Right cardiac atrium (tissue), 5 donors: Measurements from ENCODE around the gene WSB2. TPM values are rescaled to one million over a fixed set of nuclear protein-coding genes. Genes with fewer than 3 reads are reported as not detected.
A peak's percentile ranks its signal among the peaks of the same experiment; 100 is the strongest.

Experiments used
- ATAC-seq, 2 donors: fragments of 200-7000 bp; cut with Tn5 transposase; one replicate each; pipeline versions ENCODE4 v1.8.0 to v1.9.1; 2020; ENCODE audit warnings: moderate library complexity in 2 of 2, mild to moderate bottlenecking in 1 of 2
- DNase-seq, 3 donors: peaks; one replicate each; pipeline ENCODE4 v3.0.0-alpha.2; 2020
- H3K27ac ChIP-seq: one replicate; pipeline ENCODE4 v1.5.1; 2013; ENCODE audit warnings: mild to moderate bottlenecking, low read length, control low read depth, moderate library complexity
- H3K27me3 ChIP-seq: one replicate; pipeline ENCODE4 v1.6.1; 2013; ENCODE audit not compliant: control insufficient read depth, insufficient read depth
- H3K4me1 ChIP-seq: one replicate; pipeline ENCODE4 v1.6.1; 2013; ENCODE audit warnings: low read length; ENCODE audit not compliant: control insufficient read depth, insufficient read depth
- H3K4me3 ChIP-seq: one replicate; pipeline ENCODE4 v1.5.1; 2013; ENCODE audit warnings: low read length, control low read depth
- H3K9me3 ChIP-seq: one replicate; pipeline ENCODE4 v1.6.1; 2013; ENCODE audit warnings: low read length; ENCODE audit not compliant: control insufficient read depth
- WGBS: extraction: QIAGEN DNeasy Blood & Tissue Kit; methylation state at CpG from one replicate; pipeline ENCODE4 v1.1.7; 2013; 5-methylcytosine and 5-hydroxymethylcytosine counted together
- intact Hi-C, 4 donors: fragments of 100-400 bp; cut with DNase I; formaldehyde crosslinking; loops; one replicate each; pipeline versions ENCODE4 v1.11.0 to v1.14.0; 2022 to 2023
- long read RNA-seq, 4 donors: library from polyadenylated mRNA; unstranded; transcript quantifications; one replicate each; pipeline ENCODE4 v2.0.0, GENCODE V29; 2020 to 2021
- polyA plus RNA-seq: library from polyadenylated mRNA; stranded (reverse); fragments of 200-250 nt; gene quantifications from one replicate; pipeline ENCODE4 v1.2.3, GENCODE V29; 2013
- total RNA-seq, 4 donors: library from RNA; stranded (reverse); fragmentation: NEBNext Ultra II Directional; extraction: Animal tissue kit (Norgen Biotek cat#: 25700); gene quantifications; one replicate each; pipeline ENCODE4 v1.2.1, GENCODE V29; 2021
- donor health status: healthy with polysubstance abuse.
- donor health status: DM: no; HTN: yes; CAD: no.
- donor health status: DM: no; HTN: no; CAD: no.
- donor health status: DM: no; HTN: yes; CAD: no; lungs with severe emphysema.
- donor health status: DM: yes; HTN: yes; CAD: no.

Gene WSB2
- 10 to 100 TPM; 71.9 to 79.2 (median 72.8) TPM for total RNA-seq
- polyA plus RNA-seq: 40.6 TPM
- long read RNA-seq, donor 1, transcript WSB2-204 (4 exons, 1,008 nt): minor isoform, 6 of 191 reads
- long read RNA-seq, donor 1, transcript WSB2-203 (8 exons, 1,328 nt): minor isoform, 6 of 191 reads
- long read RNA-seq, donor 1, transcript WSB2-201 (9 exons, 2,646 nt): major isoform, 130 of 191 reads
- long read RNA-seq, donor 1, partial matches to known transcripts: 40 of 191 reads
- long read RNA-seq, donor 1, other reads (novel, unspliced or antisense): 8 of 191 reads
- long read RNA-seq, donor 2, transcript WSB2-201 (9 exons, 2,646 nt): major isoform, 39 of 54 reads
- long read RNA-seq, donor 2, partial matches to known transcripts: 12 of 54 reads
- long read RNA-seq, donor 2, other reads (novel, unspliced or antisense): 2 of 54 reads
- long read RNA-seq, donor 3, transcript WSB2-203 (8 exons, 1,328 nt): minor isoform, 7 of 85 reads
- long read RNA-seq, donor 3, transcript WSB2-201 (9 exons, 2,646 nt): major isoform, 16 of 85 reads
- long read RNA-seq, donor 3, partial matches to known transcripts: 55 of 85 reads
- long read RNA-seq, donor 3, other reads (novel, unspliced or antisense): 5 of 85 reads
- long read RNA-seq, donor 4, transcript WSB2-201 (9 exons, 2,646 nt): major isoform, 37 of 65 reads
- long read RNA-seq, donor 4, partial matches to known transcripts: 19 of 65 reads
- long read RNA-seq, donor 4, other reads (novel, unspliced or antisense): 5 of 65 reads

GRCh38 chr12:118061011-118061872 is at the start of gene WSB2:
TSS of gene WSB2 (minus strand) at chr12:118061179. CDS start at chr12:118061048, 131 bp downstream.
- ATAC-seq: peak; percentile 73 to 78
- peak within 1 kb of the TSS; percentile 99 for H3K27ac ChIP-seq
- no peaks in the 10 kb centered on the region for H3K4me1 ChIP-seq
- peak; percentile 85 to 93 (median 93) for DNase-seq
- H3K27me3 ChIP-seq: no peaks in the 10 kb centered on the region
- under 1% methylated on average over 76 of the region's 76 CpGs for WGBS
- intact Hi-C loops: no loop called here
- H3K4me3 ChIP-seq: peak within 1 kb of the TSS; percentile 100
- no peaks in the 10 kb centered on the region for H3K9me3 ChIP-seq

DNA sequence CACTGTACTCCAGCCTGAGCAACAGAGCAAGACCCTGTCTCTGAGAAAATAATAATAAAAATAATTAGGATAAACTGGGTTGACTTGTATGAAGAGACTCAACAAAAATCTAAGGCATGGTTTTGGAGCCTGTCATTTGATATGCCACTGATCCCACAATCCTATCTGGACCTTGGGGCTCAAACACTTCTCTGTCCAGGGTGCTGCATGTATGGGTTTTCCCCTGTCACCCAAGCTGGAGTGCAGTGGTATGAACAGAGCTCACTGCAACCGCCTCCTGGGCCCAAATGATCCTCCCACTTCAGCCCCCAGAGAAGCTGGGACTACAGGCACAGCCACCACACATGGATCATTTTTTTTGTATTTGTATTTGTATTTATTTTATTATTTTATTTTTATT is 48.1 kb upstream of the WSB2 start:
- no peak overlapping the region for H3K4me3 ChIP-seq
- H3K4me1 ChIP-seq: no peaks in the 10 kb centered on the region
- H3K27ac ChIP-seq: no peak overlapping the region
- H3K9me3 ChIP-seq: no peaks in the 10 kb centered on the region
- H3K27me3 ChIP-seq: no peaks in the 10 kb centered on the region
- WGBS: 79% methylated on average over 1 of the region's 1 CpG
- ATAC-seq (no peak), DNase-seq (no peak)
- intact Hi-C loops: no loop called here

GRCh38 chr12:118107694-118108093 is 46.7 kb upstream of the WSB2 start:
- WGBS: 94% methylated on average over 8 of the region's 8 CpGs
- no peak overlapping the region for H3K27ac ChIP-seq
- intact Hi-C loops: no loop called here
- H3K4me1 ChIP-seq: no peaks in the 10 kb centered on the region
- no peaks in the 10 kb centered on the region for H3K9me3 ChIP-seq
- DNase-seq (no peak), ATAC-seq (no peak)
- H3K4me3 ChIP-seq: no peak overlapping the region
- H3K27me3 ChIP-seq: no peaks in the 10 kb centered on the region

- Histone ChIP-seq H3K4me3 (no peak overlapping the region), H3K27me3 (no peaks in the 10 kb centered on the region), H3K27ac (no peak overlapping the region), H3K9me3 (no peaks in the 10 kb centered on the region), H3K4me1 (no peaks in the 10 kb centered on the region)
- no peak for ATAC-seq
- intact Hi-C loops: no loop called here
- DNase-seq: no peak
- WGBS: 69% methylated on average over 4 of the region's 4 CpGs
Measured at GRCh38 chr12:118107011-118107410, 46.0 kb upstream of the WSB2 start.

DNA sequence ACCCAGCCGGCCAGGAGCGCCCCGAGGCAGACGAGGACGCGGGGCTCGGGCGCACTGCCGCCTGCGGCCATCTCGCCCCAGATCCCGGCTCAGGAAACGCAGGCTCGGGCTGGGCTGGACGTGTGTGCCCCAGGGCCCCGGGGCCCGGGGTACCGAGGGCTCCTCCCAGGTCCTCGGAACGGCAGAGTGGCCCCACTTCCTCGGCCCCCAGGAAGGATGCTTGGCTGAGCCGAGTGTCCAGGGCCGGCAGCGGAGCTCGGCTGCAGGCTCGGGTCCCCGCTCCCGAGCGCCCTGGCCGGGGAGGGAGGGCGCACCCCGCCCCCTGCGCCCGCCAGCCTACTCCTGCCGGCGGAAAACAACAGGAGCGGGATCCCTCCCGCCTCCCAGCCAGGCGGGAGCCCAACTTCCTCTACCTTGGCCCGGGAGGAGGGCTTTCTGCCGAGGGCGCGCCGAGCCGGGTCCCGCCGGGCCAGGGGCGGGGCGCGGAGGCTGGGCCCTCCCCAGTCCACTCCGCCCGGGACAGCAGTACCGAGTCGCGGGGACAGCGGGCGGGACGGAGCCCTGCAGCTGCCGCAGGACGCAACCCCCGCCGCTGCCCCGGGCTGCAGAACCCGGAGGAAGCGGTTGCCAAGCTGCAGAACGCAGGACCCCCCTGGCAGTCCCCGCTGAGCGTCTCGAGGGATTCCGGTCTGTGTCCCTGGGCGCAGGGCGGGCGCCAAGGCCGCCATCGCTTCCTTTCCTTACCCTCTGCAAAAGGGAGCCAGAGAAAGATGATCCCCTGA is 42.8 kb upstream of the WSB2 start, which contains the start of gene VSIG10:
Gene VSIG10 (minus strand): TSS at position 411 of the 782 bp plus-strand sequence. CDS start 340 bp downstream, at position 71.
- under 1% methylated on average over 75 of the region's 75 CpGs for WGBS
- DNase-seq: peak; percentile 68 to 89 (median 88)
- no peaks in the 10 kb centered on the region for H3K27me3 ChIP-seq
- intact Hi-C loops: no loop called here
- peak within 1 kb of the TSS; percentile 87 for H3K4me3 ChIP-seq
- H3K9me3 ChIP-seq: no peaks in the 10 kb centered on the region
- ATAC-seq: peak; percentile 98
- no peaks in the 10 kb centered on the region for H3K4me1 ChIP-seq
- H3K27ac ChIP-seq: peak within 1 kb of the TSS; percentile 76

GRCh38 chr12:118103201-118103600 is 42.2 kb upstream of the WSB2 start:
- ATAC-seq (peak; percentile 28 to 32), DNase-seq (peak in 2 of 3 donors; percentile 67 to 71)
- intact Hi-C loops: no loop called here
- WGBS: under 1% methylated on average over 32 of the region's 32 CpGs
- Histone ChIP-seq H3K9me3 (no peaks in the 10 kb centered on the region), H3K27ac (peak overlapping the region; percentile 48), H3K4me3 (peak overlapping the region; percentile 87), H3K4me1 (peaks cover 3% of the 10 kb centered on the region), H3K27me3 (no peaks in the 10 kb centered on the region)

GRCh38 chr12:118102609-118103008 is 41.6 kb upstream of the WSB2 start:
- ATAC-seq (no peak), DNase-seq (no peak)
- 44% methylated on average over 5 of the region's 5 CpGs for WGBS
- Histone ChIP-seq H3K27ac (no peak overlapping the region), H3K4me1 (peaks cover 3% of the 10 kb centered on the region), H3K9me3 (no peaks in the 10 kb centered on the region), H3K27me3 (no peaks in the 10 kb centered on the region), H3K4me3 (peak overlapping the region; percentile 87)
- intact Hi-C loops: no loop called here

DNA sequence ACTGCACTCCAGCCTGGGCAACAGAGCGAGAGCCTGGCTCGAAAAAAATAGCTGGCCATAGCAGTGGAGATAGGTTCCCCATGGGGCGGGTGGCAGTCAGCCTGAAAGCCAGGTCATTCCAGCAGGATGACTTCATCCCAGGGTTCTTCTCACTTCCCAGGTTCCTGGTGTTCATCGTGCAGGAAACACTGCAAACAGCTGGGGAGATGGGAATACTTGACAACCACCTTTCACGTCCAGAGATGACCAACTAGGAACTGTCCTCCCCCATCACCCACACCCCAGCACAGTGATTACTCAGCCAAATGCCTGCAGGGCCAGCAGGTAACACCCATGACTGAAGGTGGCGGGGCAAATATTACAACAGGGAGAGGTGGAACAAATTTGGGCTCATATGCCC is 41.1 kb upstream of the WSB2 start:
- intact Hi-C loops: no loop called here
- no peak for ATAC-seq
- no peak overlapping the region for H3K27ac ChIP-seq

DNA sequence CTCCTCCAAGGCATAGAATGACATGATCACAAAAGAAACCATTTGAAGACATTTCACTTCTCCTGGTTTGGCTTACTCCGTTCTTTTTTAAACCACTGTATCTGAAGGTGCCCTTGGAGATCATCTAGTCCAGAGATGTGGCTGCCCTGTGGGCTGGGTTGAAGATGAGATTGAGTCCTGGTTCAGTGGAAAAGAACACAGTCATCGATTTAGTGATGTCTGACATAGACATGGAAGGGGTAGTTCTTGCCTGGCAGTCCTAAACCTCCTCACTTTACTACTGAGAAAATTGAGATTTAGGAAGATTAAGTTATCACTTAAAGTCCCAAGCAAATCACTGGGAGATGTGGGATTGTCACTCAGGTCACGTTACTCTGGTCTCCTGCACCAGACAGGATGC is 40.1 kb upstream of the WSB2 start:
- Histone ChIP-seq H3K27me3 (no peaks in the 10 kb centered on the region), H3K4me1 (peaks cover 3% of the 10 kb centered on the region), H3K27ac (no peak overlapping the region), H3K4me3 (no peak overlapping the region), H3K9me3 (no peaks in the 10 kb centered on the region)
- ATAC-seq (no peak), DNase-seq (no peak)
- intact Hi-C loops: no loop called here
- WGBS: 94% methylated on average over 3 of the region's 3 CpGs

More for the DNA sequence above, 41.1 kb upstream of the WSB2 start:
- H3K27me3 ChIP-seq: no peaks in the 10 kb centered on the region
- H3K4me1 ChIP-seq: peaks cover 3% of the 10 kb centered on the region
- WGBS: 83% methylated on average over 6 of the region's 6 CpGs
- no peaks in the 10 kb centered on the region for H3K9me3 ChIP-seq
- DNase-seq: no peak
- no peak overlapping the region for H3K4me3 ChIP-seq
